CD14-positive monocyte (primary cell): Measurements from ENCODE around the gene CLK2. TPM values are rescaled to one million over a fixed set of nuclear protein-coding genes. Genes with fewer than 3 reads are reported as not detected.
A peak's percentile ranks its signal among the peaks of the same experiment; 100 is the strongest.

Experiments
- DNase-seq, 3 donors: peaks; one replicate each; pipeline ENCODE4 v3.0.0-alpha.2; 2011 to 2022
- H2AFZ ChIP-seq: 2 replicates; pipeline ENCODE4 v1.6.0; 2012; ENCODE audit warnings: mild to moderate bottlenecking, low read depth, low read length, inconsistent platforms; ENCODE audit not compliant: insufficient read depth, poor library complexity, severe bottlenecking
- H3K27ac ChIP-seq, 2 donors: 1 replicate in 1 of 2; 2 replicates in 1 of 2; pipeline ENCODE4 v1.5.1; 2012 to 2013; ENCODE audit warnings: low read length in 2 of 2, control low read depth in 1 of 2, inconsistent platforms in 1 of 2, low read depth in 1 of 2, mild to moderate bottlenecking in 1 of 2
- H3K27me3 ChIP-seq, 2 donors: one replicate each; pipeline versions ENCODE4 v1.6.0 to v1.6.1; 2011 to 2013; ENCODE audit warnings: low read length in 2 of 2; ENCODE audit not compliant: control insufficient read depth in 2 of 2, insufficient read depth in 2 of 2
- H3K36me3 ChIP-seq, 2 donors: replicated peaks in 1 of 2; 1 replicate in 1 of 2; 2 replicates in 1 of 2; pipeline versions ENCODE4 v1.5.1 to v1.6.1; 2012 to 2013; ENCODE audit warnings: low read length in 2 of 2, control low read depth in 1 of 2, inconsistent platforms in 1 of 2, mild to moderate bottlenecking in 1 of 2; ENCODE audit not compliant: insufficient read depth in 2 of 2, control insufficient read depth in 1 of 2
- H3K4me1 ChIP-seq, 2 donors: 1 replicate in 1 of 2; 2 replicates in 1 of 2; pipeline versions ENCODE4 v1.5.1 to v1.6.1; 2012 to 2013; ENCODE audit warnings: low read length in 2 of 2, control low read depth in 1 of 2, inconsistent platforms in 1 of 2, mild to moderate bottlenecking in 1 of 2, moderate library complexity in 1 of 2; ENCODE audit not compliant: insufficient read depth in 2 of 2, control insufficient read depth in 1 of 2
- H3K4me2 ChIP-seq: replicated peaks from 2 replicates; pipeline ENCODE3; 2012; ENCODE audit warnings: low read length, moderate library complexity, mild to moderate bottlenecking; ENCODE audit not compliant: poor library complexity, severe bottlenecking; ENCODE audit errors: extremely low read depth
- H3K4me3 ChIP-seq, 3 experiments: fragments of 200-600 bp in 1 of 3; sonication (generic) in 1 of 3; replicated peaks in 1 of 3; 1 replicate in 2 of 3; 2 replicates in 1 of 3; pipeline ENCODE4 v1.5.1; 2011 to 2013; ENCODE audit warnings: low read length in 3 of 3, mild to moderate bottlenecking in 3 of 3, control low read depth in 2 of 3, low read depth in 2 of 3, inconsistent platforms in 1 of 3, moderate library complexity in 1 of 3
- H3K79me2 ChIP-seq: 2 replicates; pipeline ENCODE4 v1.6.0; 2012; ENCODE audit warnings: mild to moderate bottlenecking, control low read depth, inconsistent platforms, low read length, moderate library complexity; ENCODE audit not compliant: insufficient read depth
- H3K9ac ChIP-seq: 2 replicates; pipeline ENCODE4 v1.6.0; 2017; ENCODE audit warnings: low read length, mild to moderate bottlenecking; ENCODE audit not compliant: insufficient read depth, poor library complexity, severe bottlenecking
- H3K9me3 ChIP-seq, 2 donors: replicated peaks in 1 of 2; 1 replicate in 1 of 2; 2 replicates in 1 of 2; pipeline versions ENCODE4 v1.5.1 to v1.6.1; 2012 to 2013; ENCODE audit warnings: low read length in 2 of 2, control low read depth in 1 of 2; ENCODE audit not compliant: control insufficient read depth in 1 of 2, insufficient read depth in 1 of 2
- H4K20me1 ChIP-seq: 2 replicates; pipeline ENCODE4 v1.6.0; 2012; ENCODE audit warnings: mild to moderate bottlenecking, low read length, control low read depth, moderate library complexity; ENCODE audit not compliant: insufficient read depth
- H3K27ac Mint-ChIP-seq, 7 donors: one replicate each; pipeline ENCODE4 v1.8.0; 2020; ENCODE audit warnings: mild to moderate bottlenecking in 7 of 7, mixed read lengths in 7 of 7, moderate library complexity in 6 of 7, inconsistent platforms in 2 of 7
- H3K27me3 Mint-ChIP-seq, 3 donors: one replicate each; pipeline ENCODE4 v1.8.0; 2021 to 2022; ENCODE audit warnings: low read depth in 3 of 3, mild to moderate bottlenecking in 3 of 3, mixed read lengths in 3 of 3, moderate library complexity in 3 of 3, inconsistent platforms in 1 of 3
- H3K36me3 Mint-ChIP-seq, 2 donors: one replicate each; pipeline ENCODE4 v1.8.0; 2020; ENCODE audit warnings: mixed read lengths in 2 of 2, inconsistent platforms in 1 of 2, mild to moderate bottlenecking in 1 of 2
- H3K4me1 Mint-ChIP-seq: one replicate; pipeline ENCODE4 v1.8.0; 2020; ENCODE audit warnings: mild to moderate bottlenecking, mixed read lengths
- H3K4me3 Mint-ChIP-seq, 2 donors: one replicate each; pipeline ENCODE4 v1.8.0; 2020; ENCODE audit warnings: mild to moderate bottlenecking in 2 of 2, mixed read lengths in 2 of 2, moderate library complexity in 1 of 2
- H3K9me3 Mint-ChIP-seq, 7 donors: one replicate each; pipeline ENCODE4 v1.8.0; 2020 to 2022; ENCODE audit warnings: mixed read lengths in 7 of 7, mild to moderate bottlenecking in 6 of 7, moderate library complexity in 6 of 7, inconsistent platforms in 2 of 7
- CTCF ChIP-seq: fragments of 200-600 bp; IDR thresholded peaks from one replicate; pipeline ENCODE4 v1.8.0; 2022; ENCODE audit warnings: antibody characterized with exemption, mild to moderate bottlenecking
- WGBS: methylation state at CpG from one replicate; pipeline ENCODE4 v1.1.5; 2013; ENCODE audit warnings: missing lambda C conversion rate; ENCODE audit not compliant: insufficient coverage; 5-methylcytosine and 5-hydroxymethylcytosine counted together
- intact Hi-C, 2 donors: fragments of 100-400 bp; cut with micrococcal nuclease; formaldehyde crosslinking; loops; one replicate each; pipeline versions ENCODE4 v1.15.0 to v1.15.1; 2023
- polyA plus RNA-seq, 3 donors: library from polyadenylated mRNA; depleted of rRNA in 1 of 3; unstranded in 2 of 3; stranded (reverse) in 1 of 3; fragments of 300-500 nt in 2 of 3; fragments of >200 nt in 1 of 3; fragmentation: Illumina TruSeq in 2 of 3; gene quantifications; 1 replicate in 2 of 3; 2 replicates in 1 of 3; pipeline ENCODE4 v1.2.3, GENCODE V29; 2012 to 2021

The CLK2 gene
- polyA plus RNA-seq, 3 donors, result 7.3 to 143 (median 9.6) TPM

GRCh38 chr1:155242805-155243358 lies 30.4 kb downstream of the CLK2 start:
- Histone ChIP-seq H3K9me3 (no peaks in the 10 kb centered on the region), H2AFZ (peak overlapping the region; percentile 86), H3K9ac (no peak overlapping the region), H3K27ac (no peak overlapping the region), H3K4me3 (peak overlapping the region in 1 of 3 experiments; percentile 95), H3K4me1 (peaks cover 41 to 59% of the 10 kb centered on the region in 2 donors), H3K4me2 (peak overlapping the region; percentile 75), H3K79me2 (peaks cover 39% of the 10 kb centered on the region), H4K20me1 (peaks cover 4% of the 10 kb centered on the region), H3K36me3 (peaks cover 3 to 21% of the 10 kb centered on the region in 2 donors), H3K27me3 (no peaks in the 10 kb centered on the region)
- peak overlapping the region in 5 of 7 donors; percentile 74 to 98 (median 96) for H3K27ac Mint-ChIP-seq
- peak overlapping the region in 1 of 2 donors; percentile 80 for H3K4me3 Mint-ChIP-seq
- no CpG with 5 or more reads among the region's 3 CpGs for WGBS
- peaks cover 19 to 28% of the 10 kb centered on the region in 2 donors for H3K36me3 Mint-ChIP-seq
- H3K4me1 Mint-ChIP-seq, result peaks cover 53% of the 10 kb centered on the region
- peaks cover 0 to 2% (median 0%) of the 10 kb centered on the region in 7 donors for H3K9me3 Mint-ChIP-seq
- no peak for DNase-seq
- intact Hi-C loops, result loop anchor here (5.0 kb wide), 1 partner anchor 36 kb away; the partner anchor contains the start of genes MTX1 (in 2 of the 2) and THBS3 (in 2 of the 2)
- TF ChIP-seq CTCF, result no peak
- peaks cover 0 to 8% (median 2%) of the 10 kb centered on the region in 3 donors for H3K27me3 Mint-ChIP-seq

GRCh38 chr1:155241841-155242264 lies 31.5 kb downstream of the CLK2 start:
- H3K4me1 Mint-ChIP-seq, result peaks cover 57% of the 10 kb centered on the region

More at GRCh38 chr1:155241841-155242264, 31.5 kb downstream of the CLK2 start:
- intact Hi-C loops, result loop anchor here (5.0 kb wide), 1 partner anchor 35 kb away; the partner anchor contains the start of genes MTX1 (in 2 of the 2) and THBS3 (in 2 of the 2)
- peaks cover 0 to 2% (median 0%) of the 10 kb centered on the region in 7 donors for H3K9me3 Mint-ChIP-seq
- H3K27ac Mint-ChIP-seq, result peak overlapping the region; percentile 94 to 99 (median 97)
- Histone ChIP-seq H3K4me2 (peak overlapping the region; percentile 75), H3K79me2 (peaks cover 39% of the 10 kb centered on the region), H3K27ac (peak overlapping the region; percentile 62 to 87), H4K20me1 (peaks cover 4% of the 10 kb centered on the region), H3K9me3 (no peaks in the 10 kb centered on the region), H3K27me3 (no peaks in the 10 kb centered on the region), H3K36me3 (peaks cover 13 to 31% of the 10 kb centered on the region in 2 donors), H2AFZ (no peak overlapping the region), H3K4me1 (peaks cover 41 to 70% of the 10 kb centered on the region in 2 donors), H3K9ac (peak overlapping the region; percentile 54), H3K4me3 (peak overlapping the region in 1 of 3 experiments; percentile 79)
- no peak for TF ChIP-seq CTCF
- 0% methylated on average over 2 of the region's 4 CpGs for WGBS
- peaks cover 0 to 8% (median 2%) of the 10 kb centered on the region in 3 donors for H3K27me3 Mint-ChIP-seq
- DNase-seq, result peak; percentile 88 to 93 (median 91)
- H3K36me3 Mint-ChIP-seq, result peaks cover 30 to 32% of the 10 kb centered on the region in 2 donors
- H3K4me3 Mint-ChIP-seq, result peak overlapping the region; percentile 48 to 75
